CD4-positive, alpha-beta T cell treated with Interleukin-10 for 1 hour (primary cell): Measurements from ENCODE around the gene MAEA.
"Not testable (repeated sequence)": the region's sequence is repeated elsewhere in the genome, so short reads cannot be mapped to it uniquely, and the experiment has no call there.

Source experiments
- DNase-seq: peaks from one replicate; pipeline ENCODE4 v3.0.0-alpha.2; 2020

The MAEA gene

DNA sequence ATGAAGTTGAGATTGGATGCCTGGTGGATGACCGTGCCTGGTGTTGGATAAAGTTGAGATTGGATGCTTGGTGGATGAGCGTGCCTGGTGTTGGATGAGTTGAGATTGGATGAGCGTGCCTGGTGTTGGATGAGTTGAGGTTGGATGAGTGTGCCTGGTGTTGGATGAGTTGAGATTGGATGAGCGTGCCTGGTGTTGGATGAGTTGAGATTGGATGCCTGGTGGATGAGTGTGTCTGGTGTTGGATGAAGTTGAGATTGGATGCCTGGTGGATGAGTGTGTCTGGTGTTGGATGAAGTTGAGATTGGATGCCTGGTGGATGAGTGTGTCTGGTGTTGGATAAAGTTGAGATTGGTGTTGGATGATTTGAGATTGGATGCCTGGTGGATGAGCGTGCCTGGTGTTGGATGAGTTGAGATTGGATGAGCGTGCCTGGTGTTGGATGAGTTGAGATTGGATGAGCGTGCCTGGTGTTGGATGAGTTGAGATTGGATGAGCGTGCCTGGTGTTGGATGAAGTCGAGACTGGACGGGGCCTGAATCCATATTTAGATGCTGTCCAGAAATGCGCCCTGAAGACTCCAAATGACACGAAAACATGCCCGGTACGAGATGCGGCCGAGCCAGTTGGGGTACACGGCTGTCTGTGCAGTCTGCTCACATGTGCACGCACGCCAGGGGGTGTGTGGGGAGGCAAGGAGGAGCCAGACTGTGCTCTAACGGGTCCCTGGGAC, 34.9 kb downstream of the MAEA start:
- DNase-seq, result not testable (repeated sequence)

DNA sequence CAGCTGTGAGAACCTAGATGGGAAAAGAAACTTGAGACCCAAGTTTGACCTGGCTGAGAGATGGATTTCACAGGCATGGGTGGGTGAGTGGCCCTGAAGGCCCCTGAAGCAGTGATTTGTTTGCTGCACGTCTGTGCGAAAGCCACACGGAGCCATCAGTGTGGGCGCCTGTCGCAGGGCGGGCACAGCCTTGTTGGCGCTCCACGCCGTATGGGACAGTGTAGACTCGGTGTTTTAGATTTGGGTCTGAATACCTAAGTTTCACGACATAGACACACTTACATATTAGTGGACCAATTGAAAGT, 35.4 kb downstream of the MAEA start:
- no peak for DNase-seq

GRCh38 chr4:1325681-1326635, 36.3 kb downstream of the MAEA start:
- DNase-seq, result no peak

DNA sequence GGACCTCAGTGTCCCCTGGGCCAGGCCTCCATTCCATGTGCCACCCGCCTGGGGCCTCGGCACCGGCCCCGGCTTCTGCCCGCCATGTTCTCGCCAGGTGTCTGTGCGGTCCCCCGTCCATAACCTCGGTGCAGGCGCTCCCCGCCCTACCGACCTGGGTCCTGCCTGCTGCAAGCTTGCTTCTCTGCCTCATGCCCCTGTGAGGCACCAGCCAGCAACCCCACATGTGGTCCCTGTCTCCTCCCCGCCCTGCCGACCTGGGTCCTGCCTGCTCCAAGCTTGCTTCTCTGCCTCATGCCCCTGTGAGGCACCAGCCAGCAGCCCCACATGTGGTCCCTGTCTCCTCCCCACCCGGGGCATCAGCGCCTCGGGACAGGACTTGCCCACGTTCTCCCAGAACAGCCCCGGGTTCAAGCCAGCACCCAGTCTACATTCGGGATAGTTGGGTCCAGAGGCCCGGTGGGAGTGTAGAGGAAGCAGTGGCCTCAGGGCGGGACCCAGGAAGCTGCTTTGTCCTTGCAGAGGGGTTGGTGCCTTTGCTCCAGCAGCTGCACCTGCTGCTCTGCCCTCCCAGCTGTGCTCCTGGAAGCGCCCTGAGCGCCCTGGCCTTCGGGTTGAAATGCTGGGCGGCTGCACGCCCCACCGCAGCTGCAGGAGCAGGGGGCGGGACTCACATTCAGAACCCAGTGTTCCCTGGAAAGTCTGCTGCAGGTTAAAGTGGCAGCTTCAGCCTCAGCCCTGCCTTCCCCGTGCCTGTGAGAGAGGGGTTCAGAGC, 37.2 kb downstream of the MAEA start:
- DNase-seq, result no peak

DNA sequence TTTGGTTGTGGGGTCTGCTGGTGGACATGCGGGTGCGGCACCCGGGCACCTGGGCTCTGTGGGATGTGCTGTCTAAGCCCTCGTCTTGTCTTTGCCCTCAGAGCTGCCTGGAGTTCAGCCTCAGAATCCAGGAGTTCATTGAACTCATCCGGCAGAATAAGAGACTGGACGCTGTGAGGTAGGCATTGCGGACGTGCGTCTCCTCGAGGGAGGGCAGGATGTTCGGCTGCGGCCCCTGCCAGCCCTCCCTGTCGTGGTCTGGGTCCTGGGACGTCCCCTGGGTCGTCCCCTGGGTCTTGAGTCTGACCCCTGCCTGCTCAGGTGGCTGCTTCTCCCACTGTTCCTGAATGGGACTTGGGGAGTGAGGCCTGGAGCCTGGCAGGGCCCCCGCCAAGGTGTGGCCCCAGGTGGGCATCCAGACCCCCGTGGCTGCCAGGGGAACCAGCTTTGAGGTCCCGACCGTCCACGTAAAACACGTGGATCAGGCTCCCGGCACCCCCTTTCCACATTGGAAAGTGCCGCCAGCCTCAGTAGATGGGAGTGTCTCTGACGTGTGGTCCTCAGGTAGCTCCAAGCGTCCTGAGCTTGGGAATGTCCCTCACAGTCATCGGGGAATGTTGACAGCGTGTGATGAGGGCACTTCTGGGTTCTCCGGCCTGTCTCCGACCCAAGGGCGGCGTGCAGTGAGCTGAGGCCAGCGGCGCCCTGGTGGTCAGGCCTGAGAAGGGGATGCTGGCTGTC, 38.0 kb downstream of the MAEA start:
- no peak for DNase-seq

DNA sequence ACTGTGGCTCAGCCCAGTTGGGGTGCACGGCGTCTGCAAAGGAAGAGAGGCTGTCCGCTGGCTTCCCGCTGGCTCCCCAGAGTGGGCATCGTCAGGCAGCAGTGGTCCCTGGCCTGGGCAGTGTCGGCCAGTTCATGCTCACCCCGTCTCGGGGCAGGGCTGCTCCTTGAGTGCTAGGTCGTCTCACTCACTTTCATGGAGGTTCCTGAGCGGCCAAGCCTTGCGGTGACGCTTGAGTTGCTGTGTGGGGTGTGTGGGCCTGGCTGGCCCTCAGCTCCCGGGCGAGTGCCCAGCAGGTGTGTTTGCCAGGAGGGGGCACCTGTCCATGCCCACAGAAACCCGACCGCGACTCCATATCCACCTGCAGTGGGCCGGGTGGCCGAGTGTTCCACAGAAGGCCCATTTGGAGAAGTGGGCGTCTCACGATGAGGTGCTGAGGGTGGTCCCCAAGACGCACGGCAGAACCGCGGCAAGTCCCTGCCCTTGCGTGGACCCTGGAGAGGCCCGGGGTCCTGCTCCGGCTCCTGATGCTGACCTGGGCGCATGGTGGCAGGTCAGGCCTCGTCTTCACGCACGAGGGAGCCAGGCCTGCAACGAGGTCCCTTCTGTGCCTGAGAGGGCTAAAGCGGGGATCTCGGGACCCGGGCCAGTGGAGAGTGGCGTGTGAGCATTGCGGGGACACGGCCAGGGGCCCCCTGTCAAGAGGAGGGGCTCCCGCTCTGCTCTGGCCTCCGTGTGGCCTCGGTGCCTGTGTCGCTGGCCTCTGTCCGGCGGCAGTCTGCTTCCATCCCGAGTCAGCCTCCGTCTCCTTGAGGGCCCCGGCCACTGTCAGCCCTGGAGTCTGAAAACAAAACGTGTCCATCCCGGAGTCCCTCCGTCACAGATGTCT, 38.8 kb downstream of the MAEA start:
- DNase-seq, result no peak

DNA sequence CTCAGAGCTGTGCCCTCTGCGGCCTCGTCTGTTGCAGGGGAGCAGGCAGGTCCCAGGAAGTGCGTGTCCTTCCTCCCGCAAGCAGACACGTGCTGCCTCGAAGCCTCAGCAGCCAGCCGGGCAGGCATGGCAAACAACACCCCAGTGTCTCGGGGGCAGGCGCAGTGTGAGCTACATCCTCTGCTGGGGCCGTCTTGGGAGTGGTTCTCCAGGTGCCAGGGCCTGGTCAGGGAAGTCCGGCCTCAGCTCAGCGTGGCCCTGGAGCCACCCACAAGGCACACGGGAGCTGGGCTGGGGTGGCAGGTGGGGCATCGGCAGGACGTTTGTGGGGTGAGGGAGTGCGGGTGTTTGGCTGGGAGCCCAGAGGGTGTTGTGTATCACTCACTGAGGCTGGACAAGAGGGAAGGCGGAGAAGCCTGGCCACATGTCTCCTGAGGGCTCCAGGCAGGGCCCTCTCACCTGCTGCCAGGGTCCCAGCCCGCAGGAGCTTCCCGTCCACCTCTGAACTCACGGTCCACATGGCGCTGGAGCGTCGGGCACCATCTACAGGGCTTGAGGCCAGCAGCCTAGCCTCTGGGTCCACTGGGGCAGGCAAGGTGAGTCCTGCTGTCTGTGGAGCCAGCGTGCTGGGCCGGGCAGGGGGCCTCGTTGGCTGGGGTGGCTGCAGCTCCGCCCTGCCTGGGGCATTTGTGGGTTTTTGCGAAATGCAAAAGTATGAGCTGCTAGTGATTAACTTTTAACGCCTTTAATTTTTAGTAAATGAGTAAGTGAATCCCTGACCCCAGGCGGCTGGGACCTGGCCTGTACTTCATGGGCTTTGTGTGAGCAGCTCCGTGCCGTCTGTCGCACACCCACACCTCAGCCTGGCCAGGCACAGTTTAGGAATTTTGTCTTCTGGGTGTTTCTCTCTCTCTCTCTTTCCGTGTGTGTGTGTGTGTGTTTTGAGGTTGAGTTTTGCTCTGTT, 40.0 kb downstream of the MAEA start:
- DNase-seq, result peak; percentile 56

DNA sequence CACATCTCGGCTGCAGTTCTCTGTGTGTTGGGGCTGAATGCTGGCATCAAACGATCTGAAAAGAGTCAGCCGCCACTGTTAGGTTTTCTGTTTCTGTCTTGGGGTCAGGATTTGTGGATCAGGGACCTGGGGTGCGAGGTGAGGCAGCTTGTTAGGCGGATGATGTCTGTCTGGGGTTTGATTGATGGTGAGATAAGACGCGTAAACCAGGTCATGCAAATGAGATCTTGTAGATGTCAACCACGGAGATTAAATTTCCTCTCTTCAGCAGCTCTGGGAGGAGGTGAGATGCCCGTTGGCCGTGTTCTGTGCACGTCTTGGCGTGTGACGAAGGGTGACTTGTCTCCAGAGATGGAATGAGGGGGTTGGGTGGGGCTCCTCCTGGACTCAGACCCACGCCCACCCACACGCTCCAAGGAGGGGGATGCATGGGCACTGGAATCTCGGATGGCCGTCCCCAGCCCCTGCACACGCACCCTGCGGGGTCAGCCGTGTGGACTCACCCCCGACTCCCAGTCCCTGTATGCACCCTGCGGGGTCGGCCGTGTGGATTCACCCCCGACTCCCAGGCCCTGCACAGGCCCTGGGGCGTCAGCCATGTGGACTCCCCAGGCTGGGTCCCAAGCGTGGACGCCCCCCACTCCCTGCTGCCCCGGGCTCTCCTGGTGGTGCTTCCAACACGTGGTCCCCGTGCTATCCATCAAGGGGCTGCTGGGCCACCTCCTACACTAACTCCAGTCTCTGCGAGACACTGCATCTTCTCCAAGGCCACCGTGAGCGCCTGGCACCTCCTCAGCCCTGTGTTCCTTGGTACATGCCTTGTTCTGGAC, 41.3 kb downstream of the MAEA start:
- DNase-seq, result peak; percentile 76

DNA sequence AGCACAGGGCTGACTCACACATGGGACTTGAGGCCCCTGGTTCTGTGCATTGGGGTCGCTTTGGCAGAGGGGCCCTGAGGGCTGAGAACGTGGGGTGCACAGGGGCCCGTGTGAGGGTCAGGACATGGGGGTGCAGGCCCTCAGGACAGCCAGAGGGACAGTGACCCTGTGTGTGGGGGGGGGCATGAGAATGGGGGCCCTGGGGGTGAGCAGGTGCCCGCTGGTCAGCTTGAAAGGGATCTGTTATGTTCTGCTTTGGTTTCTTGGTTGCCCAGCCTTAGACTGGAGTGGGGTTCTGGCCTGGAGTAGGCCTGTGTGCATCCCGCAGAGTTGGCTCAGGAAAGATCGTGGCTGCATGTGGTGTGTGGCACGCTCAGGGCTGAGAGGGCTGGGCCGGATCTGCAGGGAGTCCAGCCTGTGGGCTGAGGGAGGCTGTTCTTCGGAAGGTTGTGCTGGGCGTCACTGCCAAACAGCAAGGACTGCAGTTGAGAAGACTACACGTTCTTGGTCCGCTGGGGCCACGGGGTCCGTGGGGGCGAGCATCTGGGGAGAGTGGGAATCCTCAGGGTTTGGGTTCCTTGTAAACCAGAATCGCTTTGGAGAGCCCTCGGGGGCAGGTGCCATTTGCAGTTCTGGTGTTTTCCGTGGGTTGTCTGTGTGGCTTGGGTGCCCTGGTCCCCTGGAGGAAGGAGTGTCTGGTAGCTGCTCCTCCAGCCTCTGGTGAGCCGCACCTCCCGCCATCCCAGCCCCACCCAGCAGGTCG, 42.1 kb downstream of the MAEA start:
- no peak for DNase-seq

GRCh38 chr4:1332686-1333085, 43.0 kb downstream of the MAEA start:
- DNase-seq, result no peak

GRCh38 chr4:1333256-1333655, 43.6 kb downstream of the MAEA start:
- no peak for DNase-seq

- DNase-seq, result not testable (repeated sequence)
Observed at GRCh38 chr4:1333851-1334578, 44.3 kb downstream of the MAEA start.

- DNase-seq, result no peak
Observed at GRCh38 chr4:1334579-1334895, 44.8 kb downstream of the MAEA start.

GRCh38 chr4:1335193-1335883, 45.6 kb downstream of the MAEA start:
- DNase-seq, result not testable (repeated sequence)

GRCh38 chr4:1336088-1336491, 46.4 kb downstream of the MAEA start:
- no peak for DNase-seq

DNA sequence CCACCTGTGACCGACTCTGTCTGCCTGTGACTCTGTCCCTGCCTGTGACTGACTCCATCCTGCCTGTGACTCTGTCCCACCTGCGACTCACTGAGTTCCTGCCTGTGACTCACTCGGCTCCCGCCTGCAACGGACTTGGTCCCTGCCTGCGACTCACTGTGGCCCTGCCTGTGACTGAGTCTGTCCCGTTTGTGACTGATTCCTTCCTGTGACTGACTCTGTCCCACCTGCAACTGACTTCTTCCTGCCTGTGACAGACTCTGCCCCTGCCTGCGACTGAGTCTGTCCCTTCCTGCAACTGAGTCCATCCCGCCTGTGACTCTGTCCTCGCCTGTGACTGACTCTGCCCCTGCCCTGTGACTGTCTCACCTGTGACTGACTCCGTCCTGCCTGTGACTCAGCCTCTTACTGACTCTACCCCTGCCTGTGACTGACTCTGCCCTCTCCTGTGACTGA, 47.7 kb downstream of the MAEA start:
- DNase-seq, result no peak
